Measurements from ENCODE around the gene STARD13.

STARD13 gene

GRCh38 chr13:33182729-33183128 lies 102.8 kb downstream of the STARD13 start:
- Histone ChIP-seq H2BK15ac (ENCODE audit: low read depth, poor library complexity, severe bottlenecking) (no peak overlapping the region), H2AK5ac (ENCODE audit: low read length, severe bottlenecking) (peak overlapping the region; percentile 49), H3K36me3 (ENCODE audit: control insufficient read depth in 1 of 2, insufficient read depth in 2 of 2, low read depth in 1 of 2, low read length in 2 of 2) (peaks cover 0 to 2% of the 10 kb centered on the region in 2 experiments), H3K27ac (ENCODE audit: low read length, poor library complexity, severe bottlenecking) (peak overlapping the region; percentile 8), H3K79me1 (replicated peaks; ENCODE audit: low read length, poor library complexity, severe bottlenecking) (peaks cover 8% of the 10 kb centered on the region), H2AFZ (ENCODE audit: low read depth, low read length) (no peak overlapping the region), H3K9ac (ENCODE audit: low read length) (no peak overlapping the region), H4K8ac (ENCODE audit: low read length) (peak overlapping the region; percentile 78), H3K4me2 (ENCODE audit: low read length, poor library complexity, severe bottlenecking) (no peak overlapping the region), H2BK12ac (ENCODE audit: low read length in 2 of 2) (no peak overlapping the region), H3K9me3 (ENCODE audit: control insufficient read depth, low read length) (no peaks in the 10 kb centered on the region), H3K4me3 (ENCODE audit: insufficient read depth in 1 of 2, low read depth in 1 of 2, low read length in 2 of 2) (no peak overlapping the region), H3K4me1 (ENCODE audit: control insufficient read depth, insufficient read depth, low read depth, low read length) (peaks cover 23% of the 10 kb centered on the region), H3K18ac (ENCODE audit: low read depth in 1 of 2, low read length in 2 of 2) (peak overlapping the region; percentile 31 to 72), H3K23ac (ENCODE audit: low read length in 2 of 2) (no peak overlapping the region), H2BK120ac (ENCODE audit: low read depth, low read length) (no peak overlapping the region), H2BK5ac (ENCODE audit: low read depth, low read length, poor library complexity, severe bottlenecking) (no peak overlapping the region), H3K14ac (ENCODE audit: low read length in 2 of 2) (no peak overlapping the region), H3K27me3 (ENCODE audit: control insufficient read depth in 1 of 2, insufficient read depth in 1 of 2, low read length in 2 of 2) (no peaks in the 10 kb centered on the region), H3K4ac (ENCODE audit: low read depth in 1 of 2, low read length in 2 of 2) (peak overlapping the region in 1 of 2 experiments; percentile 76), H4K91ac (ENCODE audit: low read length) (no peak overlapping the region)
- DNase-seq = no peak
- WGBS = 91% methylated on average over 9 of the region's 9 CpGs

GRCh38 chr13:33181264-33181663 lies 104.3 kb downstream of the STARD13 start:
- Histone ChIP-seq H3K79me1 (replicated peaks; ENCODE audit: low read length, poor library complexity, severe bottlenecking) (peaks cover 8% of the 10 kb centered on the region), H3K4ac (ENCODE audit: low read depth in 1 of 2, low read length in 2 of 2) (no peak overlapping the region), H2BK12ac (ENCODE audit: low read length in 2 of 2) (no peak overlapping the region), H2AFZ (ENCODE audit: low read depth, low read length) (no peak overlapping the region), H3K27ac (ENCODE audit: low read length, poor library complexity, severe bottlenecking) (no peak overlapping the region), H3K9ac (ENCODE audit: low read length) (no peak overlapping the region), H2BK5ac (ENCODE audit: low read depth, low read length, poor library complexity, severe bottlenecking) (no peak overlapping the region), H4K8ac (ENCODE audit: low read length) (no peak overlapping the region), H3K18ac (ENCODE audit: low read depth in 1 of 2, low read length in 2 of 2) (no peak overlapping the region), H3K4me1 (ENCODE audit: control insufficient read depth, insufficient read depth, low read depth, low read length) (peaks cover 19% of the 10 kb centered on the region), H2BK15ac (ENCODE audit: low read depth, poor library complexity, severe bottlenecking) (no peak overlapping the region), H2BK120ac (ENCODE audit: low read depth, low read length) (no peak overlapping the region), H2AK5ac (ENCODE audit: low read length, severe bottlenecking) (no peak overlapping the region), H3K9me3 (ENCODE audit: control insufficient read depth, low read length) (no peaks in the 10 kb centered on the region), H3K23ac (ENCODE audit: low read length in 2 of 2) (no peak overlapping the region), H4K91ac (ENCODE audit: low read length) (no peak overlapping the region), H3K4me2 (ENCODE audit: low read length, poor library complexity, severe bottlenecking) (no peak overlapping the region), H3K27me3 (ENCODE audit: control insufficient read depth in 1 of 2, insufficient read depth in 1 of 2, low read length in 2 of 2) (no peaks in the 10 kb centered on the region), H3K36me3 (ENCODE audit: control insufficient read depth in 1 of 2, insufficient read depth in 2 of 2, low read depth in 1 of 2, low read length in 2 of 2) (no peaks in the 10 kb centered on the region), H3K14ac (ENCODE audit: low read length in 2 of 2) (no peak overlapping the region), H3K4me3 (ENCODE audit: insufficient read depth in 1 of 2, low read depth in 1 of 2, low read length in 2 of 2) (no peak overlapping the region)
- no peak for DNase-seq

- no peak overlapping the region for H3K4ac ChIP-seq (ENCODE audit: low read depth in 1 of 2, low read length in 2 of 2)
- H3K18ac ChIP-seq (ENCODE audit: low read depth in 1 of 2, low read length in 2 of 2) = no peak overlapping the region
- no peaks in the 10 kb centered on the region for H3K9me3 ChIP-seq (ENCODE audit: control insufficient read depth, low read length)
- H3K9ac ChIP-seq (ENCODE audit: low read length) = no peak overlapping the region
- no peaks in the 10 kb centered on the region for H3K27me3 ChIP-seq (ENCODE audit: control insufficient read depth in 1 of 2, insufficient read depth in 1 of 2, low read length in 2 of 2)
- no peak overlapping the region for H3K14ac ChIP-seq (ENCODE audit: low read length in 2 of 2)
- no CpG with 5 or more reads among the region's 5 CpGs for WGBS
- no peak overlapping the region for H3K4me3 ChIP-seq (ENCODE audit: insufficient read depth in 1 of 2, low read depth in 1 of 2, low read length in 2 of 2)
- no peak overlapping the region for H2BK12ac ChIP-seq (ENCODE audit: low read length in 2 of 2)
- no peak overlapping the region for H4K8ac ChIP-seq (ENCODE audit: low read length)
- H3K4me1 ChIP-seq (ENCODE audit: control insufficient read depth, insufficient read depth, low read depth, low read length) = peaks cover 15% of the 10 kb centered on the region
- H2BK5ac ChIP-seq (ENCODE audit: low read depth, low read length, poor library complexity, severe bottlenecking) = no peak overlapping the region
- no peak overlapping the region for H2AK5ac ChIP-seq (ENCODE audit: low read length, severe bottlenecking)
- no peak overlapping the region for H2BK120ac ChIP-seq (ENCODE audit: low read depth, low read length)
- peak overlapping the region; percentile 44 for H3K4me2 ChIP-seq (ENCODE audit: low read length, poor library complexity, severe bottlenecking)
- H4K91ac ChIP-seq (ENCODE audit: low read length) = no peak overlapping the region
- no peaks in the 10 kb centered on the region for H3K36me3 ChIP-seq (ENCODE audit: control insufficient read depth in 1 of 2, insufficient read depth in 2 of 2, low read depth in 1 of 2, low read length in 2 of 2)
- H3K27ac ChIP-seq (ENCODE audit: low read length, poor library complexity, severe bottlenecking) = peak overlapping the region; percentile 93
- H2AFZ ChIP-seq (ENCODE audit: low read depth, low read length) = no peak overlapping the region
- H3K79me1 ChIP-seq (replicated peaks; ENCODE audit: low read length, poor library complexity, severe bottlenecking) = peaks cover 10% of the 10 kb centered on the region
- no peak for DNase-seq
- no peak overlapping the region for H2BK15ac ChIP-seq (ENCODE audit: low read depth, poor library complexity, severe bottlenecking)
- H3K23ac ChIP-seq (ENCODE audit: low read length in 2 of 2) = no peak overlapping the region
Observed at GRCh38 chr13:33180122-33180804, 105.3 kb downstream of the STARD13 start.

GRCh38 chr13:33179463-33179862 lies 106.1 kb downstream of the STARD13 start:
- Histone ChIP-seq H4K91ac (ENCODE audit: low read length) (no peak overlapping the region), H2BK12ac (ENCODE audit: low read length in 2 of 2) (no peak overlapping the region), H3K14ac (ENCODE audit: low read length in 2 of 2) (no peak overlapping the region), H2BK15ac (ENCODE audit: low read depth, poor library complexity, severe bottlenecking) (no peak overlapping the region), H3K23ac (ENCODE audit: low read length in 2 of 2) (no peak overlapping the region), H3K9me3 (ENCODE audit: control insufficient read depth, low read length) (no peaks in the 10 kb centered on the region), H3K4me2 (ENCODE audit: low read length, poor library complexity, severe bottlenecking) (no peak overlapping the region), H3K27ac (ENCODE audit: low read length, poor library complexity, severe bottlenecking) (peak overlapping the region; percentile 93), H2BK5ac (ENCODE audit: low read depth, low read length, poor library complexity, severe bottlenecking) (peak overlapping the region; percentile 69), H3K18ac (ENCODE audit: low read depth in 1 of 2, low read length in 2 of 2) (no peak overlapping the region), H3K36me3 (ENCODE audit: control insufficient read depth in 1 of 2, insufficient read depth in 2 of 2, low read depth in 1 of 2, low read length in 2 of 2) (no peaks in the 10 kb centered on the region), H3K4me3 (ENCODE audit: insufficient read depth in 1 of 2, low read depth in 1 of 2, low read length in 2 of 2) (no peak overlapping the region), H2BK120ac (ENCODE audit: low read depth, low read length) (no peak overlapping the region), H2AFZ (ENCODE audit: low read depth, low read length) (no peak overlapping the region), H3K4me1 (ENCODE audit: control insufficient read depth, insufficient read depth, low read depth, low read length) (peaks cover 13% of the 10 kb centered on the region), H3K4ac (ENCODE audit: low read depth in 1 of 2, low read length in 2 of 2) (peak overlapping the region in 1 of 2 experiments; percentile 21), H3K79me1 (replicated peaks; ENCODE audit: low read length, poor library complexity, severe bottlenecking) (peaks cover 12% of the 10 kb centered on the region), H3K9ac (ENCODE audit: low read length) (no peak overlapping the region), H3K27me3 (ENCODE audit: control insufficient read depth in 1 of 2, insufficient read depth in 1 of 2, low read length in 2 of 2) (no peaks in the 10 kb centered on the region), H4K8ac (ENCODE audit: low read length) (no peak overlapping the region), H2AK5ac (ENCODE audit: low read length, severe bottlenecking) (peak overlapping the region; percentile 98)
- WGBS = 11% methylated on average over 1 of the region's 1 CpG
- DNase-seq = no peak
